ENCODE data around the gene C5orf52.
"Not testable (repeated sequence)": the region's sequence is repeated elsewhere in the genome, so short reads cannot be mapped to it uniquely, and the experiment has no call there.

C5orf52 gene

GRCh38 chr5:157679801-157680200, 8.5 kb downstream of the C5orf52 start:
- no peak for DNase-seq

- no peak for DNase-seq
Measured at GRCh38 chr5:157680239-157680638, 8.9 kb downstream of the C5orf52 start.

- DNase-seq = no peak
Measured at GRCh38 chr5:157681048-157681447, 9.7 kb downstream of the C5orf52 start.

- DNase-seq = no peak
Measured at GRCh38 chr5:157682257-157682656, 10.9 kb downstream of the C5orf52 start.

GRCh38 chr5:157686276-157687197, 15.2 kb downstream of the C5orf52 start:
- DNase-seq = not testable (repeated sequence)

GRCh38 chr5:157687198-157687554, 15.8 kb downstream of the C5orf52 start:
- no peak for DNase-seq

- no peak for DNase-seq
Measured at GRCh38 chr5:157689942-157690689, 18.8 kb downstream of the C5orf52 start.

GRCh38 chr5:157690690-157691433, 19.5 kb downstream of the C5orf52 start:
- no peak for DNase-seq

- DNase-seq = not testable (repeated sequence)
Measured at GRCh38 chr5:157693816-157694215, 22.5 kb downstream of the C5orf52 start.

GRCh38 chr5:157696154-157696553, 24.8 kb downstream of the C5orf52 start:
- not testable (repeated sequence) for DNase-seq

- DNase-seq = not testable (repeated sequence)
Measured at GRCh38 chr5:157698674-157699073, 27.3 kb downstream of the C5orf52 start.

- DNase-seq = no peak
Measured at GRCh38 chr5:157703736-157704135, 32.4 kb downstream of the C5orf52 start.

- DNase-seq = no peak
Measured at GRCh38 chr5:157708866-157709265, 37.5 kb downstream of the C5orf52 start.

GRCh38 chr5:157709346-157709745, 38.0 kb downstream of the C5orf52 start:
- DNase-seq = no peak

GRCh38 chr5:157710431-157710830, 39.1 kb downstream of the C5orf52 start:
- no peak for DNase-seq

- no peak for DNase-seq
Measured at GRCh38 chr5:157710882-157711281, 39.5 kb downstream of the C5orf52 start.

GRCh38 chr5:157713830-157714595, 42.7 kb downstream of the C5orf52 start:
- DNase-seq = no peak

- no peak for DNase-seq
Measured at GRCh38 chr5:157714596-157714864, 43.2 kb downstream of the C5orf52 start.

- peak; percentile 80 for DNase-seq
Measured at GRCh38 chr5:157718519-157718918, 47.2 kb downstream of the C5orf52 start.

- no peak for DNase-seq
Measured at GRCh38 chr5:157719245-157719644, 47.9 kb downstream of the C5orf52 start.

GRCh38 chr5:157721159-157721558, 49.8 kb downstream of the C5orf52 start:
- DNase-seq = no peak

- DNase-seq = not testable (repeated sequence)
Measured at GRCh38 chr5:157722895-157723294, 51.6 kb downstream of the C5orf52 start.

GRCh38 chr5:157726607-157727006, 55.3 kb downstream of the C5orf52 start:
- DNase-seq = not testable (repeated sequence)

Data from hematopoietic multipotent progenitor cell treated with erythropoietin and hydrocortisone succinate and interleukin-3 and kit ligand, for 8 days (in vitro differentiated cells).